Bronchial epithelial cell (primary cell): ENCODE data around the gene SUPT3H. TPM values are rescaled to one million over a fixed set of nuclear protein-coding genes. Genes with fewer than 3 reads are reported as not detected.

Experiments
- DNase-seq: peaks from one replicate; pipeline ENCODE4 v3.0.0-alpha.2; 2010; ENCODE audit warnings: low read depth
- FAIRE-seq: peaks from 2 replicates; lab custom pipeline; 2011; peaks lifted over from hg19 to GRCh38; lab: Jason Lieb, UNC
- H3K27me3 ChIP-seq: 2 replicates; pipeline ENCODE4 v1.5.1; 2011; ENCODE audit warnings: low read length; ENCODE audit not compliant: control insufficient read depth, insufficient read depth
- H3K36me3 ChIP-seq: 2 replicates; pipeline ENCODE4 v1.5.1; 2011; ENCODE audit warnings: low read length; ENCODE audit not compliant: control insufficient read depth, insufficient read depth
- H3K4me3 ChIP-seq: 2 replicates; pipeline ENCODE4 v1.5.1; 2011; ENCODE audit warnings: mild to moderate bottlenecking, low read depth, low read length, control low read depth
- CTCF ChIP-seq: IDR thresholded peaks from 2 replicates; pipeline ENCODE4 v1.5.1; 2011; ENCODE audit warnings: mild to moderate bottlenecking, moderate library complexity, low read length, control low read depth, inconsistent platforms; ENCODE audit not compliant: insufficient read depth, severe bottlenecking
- total RNA-seq: library from RNA; depleted of rRNA; stranded (reverse); fragments of >200 nt; gene quantifications from 2 replicates; pipeline ENCODE4 v1.2.1, GENCODE V29; 2014

Gene SUPT3H
- total RNA-seq, 1 donor from 2014 or later: 12.9 TPM

- no peak for FAIRE-seq
- no peak for TF ChIP-seq CTCF
- H3K36me3 ChIP-seq: no peaks in the 10 kb centered on the region
- H3K27me3 ChIP-seq: no peaks in the 10 kb centered on the region
- peak; percentile 32 for DNase-seq
- no peak overlapping the region for H3K4me3 ChIP-seq
Observed at GRCh38 chr6:44921798-44922197, 455.9 kb downstream of the SUPT3H start.

- no peak for DNase-seq
- TF ChIP-seq CTCF: no peak
- no peak for FAIRE-seq
Observed at GRCh38 chr6:44920952-44921491, 456.7 kb downstream of the SUPT3H start.

GRCh38 chr6:44918671-44919296, 458.9 kb downstream of the SUPT3H start:
- TF ChIP-seq CTCF: no peak
- FAIRE-seq: no peak
- no peaks in the 10 kb centered on the region for H3K36me3 ChIP-seq
- no peak overlapping the region for H3K4me3 ChIP-seq
- DNase-seq: no peak
- no peaks in the 10 kb centered on the region for H3K27me3 ChIP-seq

More at GRCh38 chr6:44920952-44921491, 456.7 kb downstream of the SUPT3H start:
- no peaks in the 10 kb centered on the region for H3K27me3 ChIP-seq
- H3K36me3 ChIP-seq: no peaks in the 10 kb centered on the region
- H3K4me3 ChIP-seq: no peak overlapping the region

GRCh38 chr6:44917430-44917829, 460.3 kb downstream of the SUPT3H start:
- FAIRE-seq (no peak), DNase-seq (peak; percentile 65)
- no peaks in the 10 kb centered on the region for H3K36me3 ChIP-seq
- no peak for TF ChIP-seq CTCF
- H3K4me3 ChIP-seq: no peak overlapping the region
- H3K27me3 ChIP-seq: no peaks in the 10 kb centered on the region

GRCh38 chr6:44915111-44915510, 462.6 kb downstream of the SUPT3H start:
- TF ChIP-seq CTCF: no peak
- Histone ChIP-seq H3K36me3 (no peaks in the 10 kb centered on the region), H3K4me3 (no peak overlapping the region), H3K27me3 (no peaks in the 10 kb centered on the region)
- DNase-seq: no peak
- FAIRE-seq: no peak
